Karpas-422 (cell line): ENCODE measurements around the gene COL15A1. TPM values are rescaled to one million over a fixed set of nuclear protein-coding genes. Genes with fewer than 3 reads are reported as not detected.

Experiments used
- DNase-seq: peaks from one replicate; pipeline ENCODE4 v3.0.0-alpha.2; 2015
- H2AFZ ChIP-seq: fragments of 200-600 bp; sonication (generic); 2 replicates; pipeline ENCODE4 v1.6.1; 2014; ENCODE audit warnings: antibody characterized with exemption, low read length, mixed read lengths
- H3K27ac ChIP-seq: fragments of 200-600 bp; sonication (generic); 2 replicates; pipeline ENCODE4 v1.5.1; 2014; ENCODE audit warnings: mild to moderate bottlenecking, low read length, moderate library complexity
- H3K27me3 ChIP-seq: fragments of 200-600 bp; sonication (generic); 2 replicates; pipeline ENCODE4 v1.6.1; 2014; ENCODE audit warnings: low read length, mixed read lengths
- H3K36me3 ChIP-seq: fragments of 200-600 bp; sonication (generic); 2 replicates; pipeline ENCODE4 v1.6.1; 2014; ENCODE audit warnings: low read length, mixed read lengths; ENCODE audit not compliant: insufficient read depth
- H3K4me1 ChIP-seq: fragments of 200-600 bp; sonication (generic); 2 replicates; pipeline ENCODE4 v1.6.1; 2014; ENCODE audit warnings: mild to moderate bottlenecking, low read length, mixed read lengths
- H3K4me2 ChIP-seq: fragments of 200-600 bp; sonication (generic); 2 replicates; pipeline ENCODE4 v1.6.1; 2014; ENCODE audit warnings: low read length, low read depth, mild to moderate bottlenecking; ENCODE audit not compliant: poor library complexity, severe bottlenecking
- H3K4me3 ChIP-seq: fragments of 200-600 bp; sonication (generic); 2 replicates; pipeline ENCODE4 v1.5.1; 2014; ENCODE audit warnings: mild to moderate bottlenecking, antibody characterized with exemption, low read length, mixed read lengths
- H3K79me2 ChIP-seq: fragments of 200-600 bp; sonication (generic); 2 replicates; pipeline ENCODE4 v1.6.1; 2014; ENCODE audit warnings: mild to moderate bottlenecking, low read length, mixed read lengths
- H3K9ac ChIP-seq: fragments of 200-600 bp; sonication (generic); 2 replicates; pipeline ENCODE4 v1.6.0; 2014; ENCODE audit warnings: low read length
- H3K9me2 ChIP-seq: fragments of 200-600 bp; sonication (generic), shearing (Covaris generic); replicated peaks from 2 replicates; pipeline ENCODE4 v1.6.0; 2014; ENCODE audit warnings: mild to moderate bottlenecking, low read length, moderate library complexity; ENCODE audit not compliant: insufficient read depth
- H3K9me3 ChIP-seq: fragments of 300-700, 200-600 bp; sonication (generic); 2 replicates; pipeline ENCODE4 v1.6.1; 2014; ENCODE audit warnings: low read length, mixed read lengths
- H4K20me1 ChIP-seq: fragments of 200-600 bp; sonication (generic); 2 replicates; pipeline ENCODE4 v1.6.1; 2014; ENCODE audit warnings: mild to moderate bottlenecking, antibody characterized with exemption, low read length, low read depth; ENCODE audit not compliant: insufficient read depth
- total RNA-seq: library from RNA; depleted of rRNA; stranded (reverse); fragments of >200 nt; shearing (Covaris generic); gene quantifications from 2 replicates; pipeline ENCODE4 v1.2.3, GENCODE V29; 2014; ENCODE audit warnings: low replicate concordance

Gene COL15A1
- total RNA-seq, 1 experiment from 2014 or later = 0.93 TPM

- Histone ChIP-seq H3K4me2 (no peak overlapping the region), H3K9me3 (no peaks in the 10 kb centered on the region), H3K4me3 (no peak overlapping the region), H3K9me2 (no peaks in the 10 kb centered on the region), H3K36me3 (no peaks in the 10 kb centered on the region), H2AFZ (no peak overlapping the region), H3K79me2 (no peaks in the 10 kb centered on the region), H3K4me1 (peaks cover 3% of the 10 kb centered on the region; the same call in 1 of the 2 replicates), H3K9ac (no peak overlapping the region), H3K27ac (no peak overlapping the region), H3K27me3 (no peaks in the 10 kb centered on the region), H4K20me1 (no peaks in the 10 kb centered on the region)
- DNase-seq = no peak
Observed at GRCh38 chr9:99083051-99083450, 139.3 kb downstream of the COL15A1 start.

GRCh38 chr9:99085949-99086948, 142.5 kb downstream of the COL15A1 start:
- H4K20me1 ChIP-seq = no peaks in the 10 kb centered on the region
- no peak overlapping the region for H3K4me2 ChIP-seq
- H3K4me1 ChIP-seq = peaks cover 3% of the 10 kb centered on the region; the same call in 1 of the 2 replicates
- H2AFZ ChIP-seq = no peak overlapping the region
- no peak overlapping the region for H3K27ac ChIP-seq
- no peaks in the 10 kb centered on the region for H3K79me2 ChIP-seq
- no peaks in the 10 kb centered on the region for H3K36me3 ChIP-seq
- H3K9ac ChIP-seq = no peak overlapping the region
- H3K9me3 ChIP-seq = peaks cover 4% of the 10 kb centered on the region
- no peaks in the 10 kb centered on the region for H3K9me2 ChIP-seq
- H3K4me3 ChIP-seq = no peak overlapping the region
- no peaks in the 10 kb centered on the region for H3K27me3 ChIP-seq
- DNase-seq = no peak

GRCh38 chr9:99087462-99087861, 143.8 kb downstream of the COL15A1 start:
- Histone ChIP-seq H3K36me3 (no peaks in the 10 kb centered on the region), H3K9ac (no peak overlapping the region), H3K4me2 (no peak overlapping the region), H3K27me3 (no peaks in the 10 kb centered on the region), H2AFZ (no peak overlapping the region), H3K9me2 (no peaks in the 10 kb centered on the region), H3K4me3 (no peak overlapping the region), H3K27ac (no peak overlapping the region), H3K79me2 (no peaks in the 10 kb centered on the region), H3K4me1 (peaks cover 3% of the 10 kb centered on the region; the same call in 1 of the 2 replicates), H3K9me3 (peaks cover 4% of the 10 kb centered on the region), H4K20me1 (no peaks in the 10 kb centered on the region)
- DNase-seq = no peak

GRCh38 chr9:99090336-99091130, 146.8 kb downstream of the COL15A1 start:
- DNase-seq = no peak
- Histone ChIP-seq H4K20me1 (no peaks in the 10 kb centered on the region), H3K4me1 (no peaks in the 10 kb centered on the region), H3K36me3 (no peaks in the 10 kb centered on the region), H3K9me3 (peaks cover 4% of the 10 kb centered on the region), H3K4me3 (no peak overlapping the region), H2AFZ (no peak overlapping the region), H3K4me2 (no peak overlapping the region), H3K79me2 (no peaks in the 10 kb centered on the region), H3K9me2 (no peaks in the 10 kb centered on the region), H3K9ac (no peak overlapping the region), H3K27ac (no peak overlapping the region), H3K27me3 (no peaks in the 10 kb centered on the region)

- no peak for DNase-seq
- H3K9ac ChIP-seq = no peak overlapping the region
Observed at GRCh38 chr9:99092643-99093491, 149.2 kb downstream of the COL15A1 start.

GRCh38 chr9:99093492-99093791, 149.7 kb downstream of the COL15A1 start:
- Histone ChIP-seq H3K9me3 (peaks cover 4% of the 10 kb centered on the region), H4K20me1 (no peaks in the 10 kb centered on the region), H3K27ac (no peak overlapping the region), H3K79me2 (no peaks in the 10 kb centered on the region), H3K4me3 (no peak overlapping the region), H2AFZ (no peak overlapping the region), H3K9me2 (no peaks in the 10 kb centered on the region), H3K9ac (no peak overlapping the region), H3K4me2 (no peak overlapping the region), H3K4me1 (no peaks in the 10 kb centered on the region), H3K27me3 (no peaks in the 10 kb centered on the region), H3K36me3 (no peaks in the 10 kb centered on the region)
- no peak for DNase-seq

More at GRCh38 chr9:99092643-99093491, 149.2 kb downstream of the COL15A1 start:
- Histone ChIP-seq H3K4me3 (no peak overlapping the region), H3K27ac (no peak overlapping the region), H3K36me3 (no peaks in the 10 kb centered on the region), H3K9me2 (no peaks in the 10 kb centered on the region), H4K20me1 (no peaks in the 10 kb centered on the region), H3K79me2 (no peaks in the 10 kb centered on the region), H3K27me3 (no peaks in the 10 kb centered on the region), H2AFZ (no peak overlapping the region), H3K9me3 (peaks cover 4% of the 10 kb centered on the region), H3K4me1 (no peaks in the 10 kb centered on the region), H3K4me2 (no peak overlapping the region)

GRCh38 chr9:99095565-99095964, 151.9 kb downstream of the COL15A1 start:
- H3K36me3 ChIP-seq = no peaks in the 10 kb centered on the region
- no peak overlapping the region for H2AFZ ChIP-seq
- no peak for DNase-seq
- no peaks in the 10 kb centered on the region for H3K79me2 ChIP-seq
- H3K27me3 ChIP-seq = no peaks in the 10 kb centered on the region
- H3K27ac ChIP-seq = no peak overlapping the region
- H3K9ac ChIP-seq = no peak overlapping the region
- H3K4me3 ChIP-seq = no peak overlapping the region
- no peaks in the 10 kb centered on the region for H4K20me1 ChIP-seq
- no peaks in the 10 kb centered on the region for H3K9me3 ChIP-seq
- H3K9me2 ChIP-seq = no peaks in the 10 kb centered on the region
- H3K4me1 ChIP-seq = no peaks in the 10 kb centered on the region
- H3K4me2 ChIP-seq = no peak overlapping the region
